Muscle of back (tissue), 11 donors: ENCODE measurements around the gene CACNB4. TPM values are rescaled to one million over a fixed set of nuclear protein-coding genes. Genes with fewer than 3 reads are reported as not detected.
"Not testable (repeated sequence)": the region's sequence is repeated elsewhere in the genome, so short reads cannot be mapped to it uniquely, and the experiment has no call there.

Experiments used
- DNase-seq, 3 donors: peaks; one replicate each; pipeline versions ENCODE4 v3.0.0 to v3.0.0-alpha.2; 2013
- polyA plus RNA-seq, 10 donors: library from polyadenylated mRNA; unstranded; fragments of 120-200 nt; gene quantifications; one replicate each; pipeline ENCODE4 v1.2.1, GENCODE V29; 2013; ENCODE audit not compliant: insufficient read length in 10 of 10

CACNB4 gene
- polyA plus RNA-seq, 10 donors = 3.9 to 8.0 (median 5.3) TPM

DNA sequence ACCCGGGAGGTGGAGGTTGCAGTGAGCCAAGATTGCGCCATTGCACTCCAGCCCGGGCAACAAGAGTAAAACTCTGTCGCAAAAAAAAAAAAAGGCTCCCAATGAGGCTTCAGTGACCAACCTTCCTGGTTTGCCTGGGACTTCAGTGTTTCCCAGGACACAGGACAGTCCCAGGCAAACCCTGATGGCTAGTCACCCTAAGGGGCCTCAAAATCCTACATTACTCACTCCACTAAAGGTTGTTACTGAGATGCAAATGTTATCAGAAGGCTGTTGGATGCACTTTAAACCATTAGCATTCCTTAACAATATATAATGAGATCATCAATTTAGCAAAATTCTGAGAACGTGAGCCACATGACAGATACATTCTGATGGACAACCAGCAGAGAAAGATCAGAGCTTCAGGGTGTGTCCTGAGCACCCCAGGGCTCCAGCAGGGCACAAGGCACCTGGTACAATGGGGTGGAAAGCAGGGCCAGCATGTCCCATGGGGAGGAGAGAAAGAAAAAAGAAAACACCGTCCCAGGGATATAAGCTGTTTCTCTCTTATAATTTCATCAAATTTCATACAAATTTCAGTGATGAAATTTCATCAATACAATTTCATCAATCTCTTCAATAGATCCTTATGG lies 152.5 kb downstream of the CACNB4 start:
- DNase-seq = no peak

DNA sequence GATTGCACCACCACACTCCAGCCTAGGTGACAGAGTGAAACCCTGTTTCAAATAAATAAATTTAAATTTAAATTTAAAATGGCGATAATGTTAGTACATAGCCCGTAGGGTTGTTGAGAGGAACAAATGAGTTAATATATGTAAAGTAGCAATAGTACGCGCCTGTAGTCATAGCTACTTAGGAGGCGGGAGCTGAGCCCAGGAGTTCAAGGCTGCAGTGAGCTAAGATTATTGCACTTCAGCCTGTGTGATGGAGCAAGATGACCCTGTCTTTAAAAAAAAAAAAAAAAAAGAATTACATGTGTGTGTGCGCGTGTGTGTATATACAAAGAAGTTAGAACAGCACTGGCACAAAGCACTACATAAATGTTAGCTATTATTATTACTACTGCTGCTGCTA lies 153.2 kb downstream of the CACNB4 start:
- no peak for DNase-seq

DNA sequence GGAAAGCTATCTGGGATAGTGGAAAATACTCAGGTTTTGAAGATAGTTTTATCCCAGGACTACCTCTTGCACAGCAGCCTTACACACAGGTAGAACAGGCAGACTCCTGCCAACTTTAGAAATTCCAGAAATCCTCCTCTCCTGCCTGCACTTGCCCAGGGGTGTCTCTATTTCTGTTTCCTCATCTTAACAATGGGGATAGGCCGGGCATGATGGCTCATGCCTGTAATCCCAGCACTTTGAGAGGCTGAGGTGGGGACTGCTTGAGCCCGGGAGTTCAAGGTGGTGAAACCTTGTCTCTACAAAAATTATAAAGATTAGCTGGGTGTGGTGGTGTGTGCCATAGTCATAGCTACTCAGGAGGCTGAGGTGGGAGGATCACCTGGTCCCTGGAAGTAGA lies 153.7 kb downstream of the CACNB4 start:
- no peak for DNase-seq

DNA sequence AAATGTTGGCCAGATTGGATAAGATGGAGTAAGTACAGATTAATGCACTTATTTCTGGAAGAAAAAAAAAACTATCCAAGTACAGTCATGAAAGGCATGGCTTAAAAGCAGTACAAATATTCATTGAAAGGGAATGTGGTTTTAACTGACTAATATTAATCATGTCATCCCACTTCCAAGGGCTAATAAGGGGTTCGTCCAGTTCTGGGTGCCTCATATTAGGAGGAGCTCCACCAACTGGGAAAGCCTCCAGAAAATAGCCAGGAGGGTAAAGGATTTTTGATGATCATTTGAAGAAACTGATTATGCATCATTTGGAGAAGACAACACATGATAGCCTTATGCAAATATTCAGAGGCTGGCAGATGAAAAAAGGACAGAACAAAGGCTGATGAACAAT lies 155.4 kb downstream of the CACNB4 start:
- no peak for DNase-seq

DNA sequence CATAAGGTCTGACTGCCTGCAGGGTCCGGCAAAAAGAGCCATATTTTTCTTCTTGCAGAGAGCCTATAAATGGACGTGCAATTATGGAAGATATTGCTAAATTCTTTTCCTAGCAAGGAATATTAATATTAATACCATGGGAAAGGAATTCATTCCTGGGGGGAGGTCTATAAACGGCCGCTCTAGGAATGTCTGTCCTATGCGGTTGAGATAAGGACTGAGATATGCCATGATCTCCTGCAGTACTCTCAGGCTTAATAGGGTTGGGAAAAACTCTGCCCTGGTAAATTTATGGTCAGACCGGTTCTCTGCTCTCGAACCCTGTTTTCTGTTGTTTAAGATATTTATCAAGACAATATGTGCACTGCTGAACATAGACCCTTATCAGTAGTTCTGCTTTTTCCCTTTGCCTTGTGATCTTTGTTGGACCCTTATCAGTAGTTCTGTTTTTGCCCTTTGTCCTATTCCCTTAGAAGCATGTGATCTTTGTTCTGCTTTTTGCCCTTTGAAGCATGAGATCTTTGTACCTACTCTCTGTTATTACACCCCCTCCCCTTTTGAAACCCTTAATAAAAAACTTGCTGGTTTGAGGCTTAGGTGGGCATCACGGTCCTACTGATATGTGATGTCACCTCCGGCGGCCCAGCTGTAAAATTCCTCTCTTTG lies 156.2 kb downstream of the CACNB4 start:
- DNase-seq = not testable (repeated sequence)

DNA sequence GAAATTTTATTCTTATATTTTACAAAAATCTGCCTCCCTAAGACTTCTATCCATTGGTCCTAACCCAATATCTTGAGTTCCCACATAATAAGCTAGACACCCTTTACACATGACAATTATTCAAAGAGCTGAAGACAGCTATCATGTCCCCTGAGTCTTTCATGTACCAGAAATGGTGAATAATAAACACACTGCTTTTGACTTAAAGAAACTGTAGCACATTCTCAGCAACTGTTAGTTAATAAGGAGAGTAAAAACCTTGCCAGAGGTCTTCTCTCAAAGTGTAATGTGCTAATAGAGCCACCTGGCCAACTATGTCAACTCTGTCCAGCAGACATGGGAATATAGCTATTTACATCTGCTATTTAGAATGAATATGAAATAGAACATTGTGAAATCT lies 160.9 kb downstream of the CACNB4 start:
- peak; percentile 31 to 54 (median 31) for DNase-seq

DNA sequence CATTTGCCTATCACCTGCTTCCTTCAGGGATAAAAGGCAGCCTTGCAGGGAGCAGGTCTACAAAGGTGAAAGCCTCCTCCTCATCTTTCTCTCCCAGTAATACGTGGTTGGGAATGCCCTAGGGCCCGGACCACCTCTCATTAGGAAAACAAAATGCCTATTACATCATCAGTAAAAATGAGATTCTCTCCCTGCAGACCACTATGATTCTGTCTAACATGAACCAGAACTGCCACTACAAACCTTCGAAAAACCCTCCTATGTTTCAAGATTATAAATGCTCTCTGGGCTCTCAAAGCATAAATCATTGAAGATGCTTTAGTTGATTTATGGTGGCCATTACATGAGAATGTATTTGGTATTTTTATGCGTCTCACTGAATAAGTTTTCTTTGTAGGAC lies 162.2 kb downstream of the CACNB4 start:
- no peak for DNase-seq

DNA sequence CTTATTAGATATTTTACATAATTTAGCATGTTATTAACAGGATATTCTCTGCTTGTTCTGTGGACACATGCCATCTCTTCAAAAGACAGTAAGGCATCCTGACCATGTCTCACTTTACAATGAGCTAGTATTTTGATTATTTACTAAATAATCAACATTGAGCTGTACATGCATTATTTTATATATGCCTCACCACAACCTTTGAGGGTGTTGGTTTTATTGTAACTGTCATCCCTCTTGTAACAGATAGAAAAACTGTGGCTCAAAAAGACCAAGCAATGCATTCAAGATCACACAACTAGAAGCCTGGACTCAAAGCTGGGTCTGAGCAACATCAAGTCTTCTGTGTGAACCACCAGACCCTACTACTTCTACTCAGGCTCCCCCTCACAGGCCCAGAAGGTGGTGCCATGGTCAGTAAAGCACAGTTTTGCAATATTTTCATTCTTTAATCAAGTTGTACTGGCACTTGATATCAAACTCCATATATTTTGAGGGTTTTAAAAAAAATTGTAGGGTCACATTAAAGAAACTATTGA lies 165.5 kb downstream of the CACNB4 start:
- no peak for DNase-seq

DNA sequence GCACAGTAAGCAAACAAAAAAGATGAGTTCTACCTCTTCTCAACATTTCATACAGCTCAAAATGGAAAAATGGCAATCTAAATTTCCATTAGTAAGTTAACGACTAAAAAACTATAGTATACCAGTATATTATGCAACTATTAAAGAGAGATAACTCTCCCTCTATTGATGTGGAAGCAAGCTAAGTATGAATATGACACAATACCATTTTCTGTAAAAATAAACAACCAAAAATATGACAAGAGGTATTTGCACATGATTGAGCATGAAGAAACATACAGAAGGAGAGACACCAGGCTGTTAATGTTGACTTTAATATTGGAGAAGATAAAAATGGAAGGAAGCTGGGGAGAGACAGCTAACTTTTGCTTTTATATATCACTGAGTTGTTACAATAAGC lies 167.1 kb downstream of the CACNB4 start:
- DNase-seq = no peak

DNA sequence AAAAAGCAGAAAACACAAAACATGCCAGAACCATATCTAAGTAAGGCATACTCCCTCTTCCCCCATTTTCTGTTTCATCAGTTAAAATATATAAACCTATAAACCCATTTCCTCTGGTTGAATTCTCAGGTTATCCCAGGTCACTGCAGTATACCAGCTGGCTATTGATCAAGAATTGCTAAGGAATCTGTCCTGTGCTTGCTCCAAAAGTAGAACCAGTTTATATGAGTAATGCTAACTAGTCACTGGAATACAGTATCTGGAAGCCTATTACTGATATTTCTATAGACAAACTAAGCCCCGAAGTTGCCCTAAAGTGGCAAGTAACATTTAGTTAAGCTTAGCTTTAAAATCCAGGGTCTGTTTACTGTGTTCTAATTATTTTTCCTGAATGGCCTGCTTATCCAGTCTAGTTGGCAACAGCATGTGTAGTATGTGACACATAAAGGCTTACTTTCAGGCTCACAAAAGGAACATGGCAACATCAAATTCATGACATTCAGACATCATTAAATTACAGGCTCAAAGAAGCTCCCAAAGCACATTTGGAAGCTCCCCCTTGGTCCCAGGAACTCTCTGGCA lies 167.7 kb downstream of the CACNB4 start:
- DNase-seq = no peak

DNA sequence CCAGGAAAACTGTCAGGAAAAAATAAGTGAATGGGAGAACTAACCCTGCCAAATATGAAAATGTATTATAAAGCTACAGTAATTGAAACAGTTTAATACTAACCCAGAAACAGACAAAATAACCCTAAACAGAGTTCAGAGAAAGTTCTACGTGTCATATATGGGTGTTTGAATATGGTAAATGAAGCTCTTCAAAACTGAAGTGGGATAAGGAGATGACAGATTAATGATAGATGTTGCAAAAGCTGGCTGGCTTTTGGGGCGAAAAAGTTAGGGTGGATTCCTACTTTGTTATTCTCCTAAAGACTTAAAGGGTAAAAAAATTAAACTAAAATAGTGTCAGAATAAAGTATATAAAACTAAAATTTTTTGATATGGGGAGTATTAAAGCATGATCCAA lies 168.8 kb downstream of the CACNB4 start:
- no peak for DNase-seq

DNA sequence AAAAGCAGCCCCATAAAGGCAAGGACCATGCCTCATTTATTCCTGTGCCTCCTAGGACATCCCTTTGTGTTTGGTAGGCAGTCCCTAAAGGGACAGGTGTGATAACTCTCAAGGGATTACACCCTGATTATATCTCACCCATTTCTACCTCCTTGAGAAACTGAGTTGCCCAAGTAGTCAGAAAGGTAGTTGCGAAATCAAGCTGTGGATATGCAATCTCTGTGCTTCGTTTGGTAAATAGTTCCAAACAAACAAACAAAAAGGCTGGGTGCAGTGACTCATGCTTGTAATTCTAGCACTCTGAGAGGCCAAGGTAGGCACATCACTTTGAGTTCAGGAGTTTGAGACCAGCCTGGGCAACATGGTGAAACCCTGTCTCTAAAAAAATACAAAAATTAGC lies 170.5 kb downstream of the CACNB4 start:
- DNase-seq = no peak

DNA sequence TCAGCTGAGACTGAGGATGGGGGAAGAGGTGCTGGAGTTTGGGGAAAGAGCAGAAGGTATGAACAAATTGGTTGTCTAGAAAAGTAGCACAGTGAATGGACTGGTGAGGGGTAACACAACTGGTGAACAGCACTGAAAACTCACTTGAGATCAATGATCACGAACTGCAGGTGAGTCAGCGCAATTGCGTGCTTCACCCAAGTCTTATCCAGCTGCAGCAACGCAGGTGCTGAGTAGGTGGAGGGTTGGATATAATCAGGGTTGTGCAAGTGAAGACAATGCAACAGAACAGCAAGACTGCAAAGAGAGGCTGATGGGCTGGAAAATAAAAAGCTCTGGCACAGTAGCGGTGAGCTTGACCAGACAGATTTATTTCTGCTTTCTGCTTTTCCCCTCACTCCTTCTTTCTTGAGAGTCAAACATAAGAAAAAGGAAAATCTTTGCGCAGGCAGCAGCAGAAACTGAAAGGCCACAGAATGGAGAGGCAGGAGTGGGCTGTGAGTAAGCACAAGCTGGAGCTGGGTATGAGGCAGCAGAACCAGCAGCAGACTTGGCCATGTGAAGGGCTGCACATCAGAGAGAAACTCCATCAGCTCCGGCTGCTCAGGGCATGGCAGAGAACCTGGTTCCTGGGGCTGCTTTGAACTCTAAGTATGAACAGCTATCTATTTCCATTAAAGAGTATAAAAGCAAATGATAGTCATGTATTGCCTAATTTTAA lies 171.2 kb downstream of the CACNB4 start:
- no peak for DNase-seq

DNA sequence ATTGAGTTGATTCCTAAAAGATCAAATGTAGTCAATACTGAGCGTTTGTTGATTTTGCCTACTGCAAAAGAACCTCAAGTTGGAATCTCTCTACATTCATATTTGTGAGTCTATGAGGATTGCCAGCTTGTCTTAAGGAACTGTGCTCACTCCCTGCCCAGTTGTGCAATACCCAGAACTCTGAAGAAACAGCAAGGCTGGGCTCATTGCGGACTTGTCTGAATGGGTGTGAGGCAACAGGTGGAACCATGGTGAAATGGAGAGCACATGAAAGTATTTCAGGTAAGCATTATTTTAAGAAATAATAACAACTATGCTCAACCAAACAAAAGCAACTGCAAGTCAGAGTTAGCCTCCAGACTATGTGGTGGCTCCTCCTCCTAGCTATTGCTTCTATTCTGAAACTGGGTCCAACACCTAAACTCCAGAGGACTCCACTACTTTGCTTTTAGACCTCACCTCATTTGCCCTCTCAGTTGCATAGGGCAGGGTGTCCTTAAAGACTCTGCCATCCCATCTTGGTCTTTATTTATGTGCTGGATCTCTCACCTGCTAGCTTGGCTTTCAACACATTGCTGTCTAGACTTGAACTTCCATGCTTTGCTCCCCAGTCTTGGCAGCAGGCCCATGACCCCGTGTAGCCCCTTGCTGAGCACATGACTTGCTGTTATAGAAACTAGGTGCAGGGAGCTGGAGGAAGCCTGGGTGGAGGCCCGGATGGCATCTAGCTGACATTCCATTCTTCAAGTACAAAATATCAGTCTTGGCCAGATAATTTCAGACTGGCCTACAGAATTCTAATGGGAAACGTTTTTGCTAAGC lies 175.8 kb downstream of the CACNB4 start:
- peak; percentile 51 to 60 (median 53) for DNase-seq

DNA sequence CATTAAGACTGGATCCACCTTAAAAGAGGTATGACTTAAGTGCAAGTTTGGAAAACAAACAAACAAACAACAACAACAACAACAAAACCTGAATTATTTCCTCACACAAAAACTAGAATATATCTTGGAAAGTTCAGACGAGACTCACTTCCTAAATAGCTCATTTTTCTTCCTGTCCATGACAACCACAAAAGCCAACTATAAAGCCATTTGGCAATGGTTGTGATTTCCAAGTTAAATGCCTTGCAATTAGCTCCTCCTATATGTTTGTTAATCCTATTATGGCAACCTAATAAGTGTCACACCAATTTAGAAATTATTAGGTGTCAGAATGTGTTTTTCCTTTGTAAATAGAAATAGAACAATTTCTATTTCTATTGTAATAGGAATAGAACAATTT lies 179.1 kb downstream of the CACNB4 start:
- DNase-seq = no peak

DNA sequence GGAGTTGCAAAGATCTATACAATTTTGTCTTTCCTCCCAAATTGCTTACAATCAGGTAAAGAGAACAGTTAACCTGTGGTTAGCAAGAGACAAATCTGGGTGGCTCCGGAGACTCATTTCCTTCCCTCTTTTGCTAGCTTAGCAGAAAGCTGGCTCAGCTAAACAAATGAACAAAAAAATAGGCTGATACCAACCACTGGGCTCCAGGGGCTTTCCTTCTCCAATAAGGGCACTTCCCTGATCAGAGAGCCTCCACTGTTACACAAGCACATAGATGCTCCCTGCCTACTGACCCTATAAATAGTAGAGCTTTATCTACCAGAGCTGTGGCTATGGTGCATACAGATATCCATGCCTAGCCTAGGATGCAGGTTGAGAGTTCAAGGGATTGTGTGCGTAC lies 180.5 kb downstream of the CACNB4 start:
- DNase-seq = no peak

DNA sequence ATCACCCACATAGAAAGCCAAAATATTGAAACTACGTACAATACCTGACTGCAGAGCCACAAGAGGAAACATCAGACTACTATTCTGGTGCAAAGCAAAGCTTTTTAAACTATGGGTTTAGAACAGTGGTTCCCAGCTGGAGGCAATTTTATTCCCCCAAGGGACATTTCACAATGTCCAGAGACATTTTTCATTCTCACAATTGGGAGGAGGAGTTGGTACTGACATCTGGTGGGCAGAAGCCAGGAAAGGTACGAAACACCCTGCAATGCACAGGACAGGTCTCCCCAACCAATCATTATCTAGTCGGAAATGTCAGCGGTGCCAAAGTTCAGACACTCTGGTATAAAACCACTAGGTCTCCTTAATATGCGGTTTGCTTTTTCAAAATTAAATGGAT lies 182.2 kb downstream of the CACNB4 start:
- DNase-seq = no peak

DNA sequence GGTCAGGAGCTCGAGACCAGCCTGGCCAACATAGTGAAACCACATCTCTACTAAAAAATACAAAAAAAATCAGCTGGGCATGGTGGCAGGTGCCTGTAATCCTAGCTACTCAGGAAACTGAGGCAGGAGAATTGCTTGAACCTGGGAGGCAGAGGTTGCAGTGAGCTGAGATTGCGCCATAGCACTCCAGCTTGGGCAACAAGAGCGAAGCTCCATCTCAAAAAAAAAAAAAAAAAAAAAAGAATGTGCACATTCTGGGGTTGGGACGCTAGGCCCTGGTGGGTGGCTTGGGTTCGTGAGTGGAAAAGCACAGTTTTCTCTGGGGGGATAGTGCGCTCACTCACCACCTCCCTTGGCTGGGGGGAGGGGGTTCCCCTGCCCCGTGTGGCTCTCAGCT lies 183.2 kb downstream of the CACNB4 start:
- not testable (repeated sequence) for DNase-seq

DNA sequence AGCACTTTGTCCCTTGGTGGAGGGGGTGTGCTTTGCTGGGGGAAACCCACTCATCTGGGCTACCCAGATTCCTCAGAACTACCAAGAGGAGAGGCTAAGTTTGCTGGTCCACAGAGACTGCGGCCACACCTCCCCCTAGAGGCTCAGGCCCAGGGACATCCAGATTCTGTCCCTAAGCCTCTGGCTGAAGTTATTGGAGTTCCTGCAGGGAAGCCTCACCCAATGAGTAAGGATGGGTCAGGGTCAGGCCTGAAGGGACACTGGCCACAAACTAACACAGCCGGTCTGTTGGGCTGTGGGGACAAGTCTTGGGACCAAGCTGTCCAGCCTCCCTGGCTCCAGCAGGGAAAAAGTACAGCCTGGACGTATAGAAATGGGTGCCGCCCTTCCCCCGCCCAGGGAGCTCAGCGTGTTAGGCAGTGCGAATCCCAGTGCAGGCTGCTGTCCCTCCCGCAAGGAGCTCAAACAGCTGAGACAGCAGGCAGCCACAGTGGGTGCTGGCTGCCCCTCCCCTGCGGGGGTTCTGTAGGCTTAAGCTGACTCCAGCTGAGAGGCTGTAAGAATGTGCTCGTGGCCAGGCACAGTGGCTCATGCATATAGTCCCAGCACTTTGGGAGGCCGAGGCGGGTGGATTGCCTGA lies 183.7 kb downstream of the CACNB4 start:
- DNase-seq = no peak

DNA sequence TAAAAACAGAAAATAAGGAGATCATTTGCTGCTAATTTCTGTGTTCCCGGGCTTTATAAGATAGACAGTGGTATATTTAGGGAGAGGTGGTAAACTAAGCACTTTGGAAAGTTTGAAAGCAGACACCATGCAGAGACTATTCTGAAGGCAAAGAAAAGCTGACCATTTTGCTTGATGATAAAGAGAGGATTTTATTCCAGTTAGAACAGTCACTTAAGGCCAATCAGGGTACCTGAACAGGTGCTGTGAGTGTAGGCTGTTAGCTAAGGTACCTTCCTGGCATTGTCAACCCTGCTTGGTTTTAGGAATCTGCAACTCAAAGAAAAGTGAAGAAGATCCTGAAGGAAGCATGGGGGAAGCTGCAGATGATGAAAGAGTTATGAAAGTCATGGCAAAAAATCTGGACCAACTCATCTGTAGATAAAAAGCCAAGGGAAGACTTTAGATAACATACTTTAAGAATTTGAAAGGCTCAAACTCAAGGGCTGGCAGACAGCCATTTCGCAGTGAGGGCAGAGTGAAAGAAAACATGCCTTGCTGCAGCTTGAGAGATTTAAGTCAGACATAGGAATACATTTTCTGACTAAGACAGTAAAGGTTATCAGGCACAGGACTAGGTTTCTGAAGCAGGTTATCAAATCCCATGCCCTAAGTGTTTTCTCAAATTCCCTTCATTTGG lies 190.5 kb downstream of the CACNB4 start:
- DNase-seq = no peak
